ENCODE measurements around the gene PLA2G6. TPM values are rescaled to one million over a fixed set of nuclear protein-coding genes. Genes with fewer than 3 reads are reported as not detected.
A peak's percentile ranks its signal among the peaks of the same experiment; 100 is the strongest.

Gene PLA2G6
- total and polyA plus RNA-seq, 9 of the 15 experiments (the other 6 are each of a cell fraction or from before 2014, with no cell fraction given) = 0.11 to 12.2 (median 9.7) TPM

GRCh38 chr22:38138961-38139360 lies 42.7 kb downstream of the PLA2G6 start (continued):
- TF ChIP-seq CBX8 (IDR thresholded peaks at IDR 0.05; ENCODE audit: borderline replicate concordance, extremely low read depth, low read depth, low read length, poor library complexity, severe bottlenecking) = no peak
- TF ChIP-seq ZNF445 (CRISPR knock-in tag; IDR thresholded peaks at IDR 0.05; ENCODE audit: low read depth) = no peak
- TF ChIP-seq, protein P1, sequence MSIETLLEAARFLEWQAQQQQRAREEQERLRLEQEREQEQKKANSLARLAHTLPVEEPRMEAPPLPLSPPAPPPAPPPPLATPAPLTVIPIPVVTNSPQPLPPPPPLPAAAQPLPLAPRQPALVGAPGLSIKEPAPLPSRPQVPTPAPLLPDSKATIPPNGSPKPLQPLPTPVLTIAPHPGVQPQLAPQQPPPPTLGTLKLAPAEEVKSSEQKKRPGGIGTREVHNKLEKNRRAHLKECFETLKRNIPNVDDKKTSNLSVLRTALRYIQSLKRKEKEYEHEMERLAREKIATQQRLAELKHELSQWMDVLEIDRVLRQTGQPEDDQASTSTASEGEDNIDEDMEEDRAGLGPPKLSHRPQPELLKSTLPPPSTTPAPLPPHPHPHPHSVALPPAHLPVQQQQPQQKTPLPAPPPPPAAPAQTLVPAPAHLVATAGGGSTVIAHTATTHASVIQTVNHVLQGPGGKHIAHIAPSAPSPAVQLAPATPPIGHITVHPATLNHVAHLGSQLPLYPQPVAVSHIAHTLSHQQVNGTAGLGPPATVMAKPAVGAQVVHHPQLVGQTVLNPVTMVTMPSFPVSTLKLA (conservative IDR thresholded peaks at IDR 0.05) = no peak
- TF ChIP-seq SREBF1 (IDR thresholded peaks at IDR 0.05; ENCODE audit: borderline replicate concordance, low read depth, low read length) = no peak
- no peak for TF ChIP-seq MCM7 (IDR thresholded peaks at IDR 0.05)
- TF ChIP-seq CREBBP (IDR thresholded peaks at IDR 0.05; ENCODE audit: low read depth, low read length) = no peak
- TF ChIP-seq ZFP1 (CRISPR knock-in tag; IDR thresholded peaks at IDR 0.05) = no peak

- Histone ChIP-seq H3K9ac (ENCODE audit: insufficient read depth in 1 of 2, low read depth in 2 of 2, low read length in 2 of 2) (no peak overlapping the region), H4K20me1 (replicated peaks; ENCODE audit: control insufficient read depth, insufficient read depth, low read length) (no peaks in the 10 kb centered on the region), H3K79me2 (ENCODE audit: control insufficient read depth, insufficient read depth, low read length) (no peaks in the 10 kb centered on the region), H3K36me3 (ENCODE audit: control insufficient read depth, insufficient read depth, low read length) (no peaks in the 10 kb centered on the region), H3K4me1 (replicated peaks in 1 of 2; ENCODE audit: control insufficient read depth in 2 of 2, insufficient read depth in 2 of 2, low read length in 2 of 2) (peaks cover 15 to 20% of the 10 kb centered on the region in 2 experiments; a peak in 4 of 5 replicates), H3K4me2 (ENCODE audit: insufficient read depth, low read length) (no peak overlapping the region), H3K4me3 (no peak overlapping the region), H2AFZ (ENCODE audit: low read depth, low read length) (no peak overlapping the region), H3K27me3 (ENCODE audit: control insufficient read depth in 2 of 2, insufficient read depth in 2 of 2, low read length in 2 of 2) (no peaks in the 10 kb centered on the region), H3K27ac (ENCODE audit: extremely low read depth, low read depth, low read length) (no peak overlapping the region), H3K9me3 (replicated peaks; ENCODE audit: control insufficient read depth, insufficient read depth, low read depth, low read length) (no peaks in the 10 kb centered on the region), H3K9me1 (ENCODE audit: control insufficient read depth, insufficient read depth, low read length) (no peaks in the 10 kb centered on the region)
- intact Hi-C loops (cut with micrococcal nuclease) (no loop called here), in situ Hi-C loops (cut with MboI) (no loop called here)
- no peak for TF ChIP-seq CREBBP (IDR thresholded peaks at IDR 0.05; ENCODE audit: low read depth, low read length)
- TF ChIP-seq CTCF (IDR thresholded peaks at IDR 0.05 in 2 of 3, conservative IDR thresholded peaks at IDR 0.05 in 1 of 3; ENCODE audit: insufficient read depth in 2 of 3, low read depth in 1 of 3, low read length in 3 of 3) = 0 out of 6 replicates have a peak, but pooled peaks of 1 of the 3 experiments have one; percentile 2
- 51% methylated on average over 6 of the region's 9 CpGs for WGBS (ENCODE audit: insufficient coverage, low coverage, missing lambda C conversion rate)
- DNase-seq (ENCODE audit: extremely low read depth in 1 of 4, low spot score in 3 of 4) (no peak), ATAC-seq (no peak), FAIRE-seq (no peak)
- ChIA-PET POLR2A (no interaction called here), CTCF (ENCODE audit: low intra/inter-chr PET ratio) (no interaction called here)
- BruUV-seq (replicated peaks) = no TSS peak
These were observed 43.5 kb downstream of the PLA2G6 start for GRCh38 chr22:38137876-38138687.

Measured in K562 (cell line).